ENCODE results near the gene GPR139. TPM values are rescaled to one million over a fixed set of nuclear protein-coding genes. Genes with fewer than 3 reads are reported as not detected.
A peak's percentile ranks its signal among the peaks of the same experiment; 100 is the strongest.

GPR139 gene
- total RNA-seq = 1 to 10 TPM in 1 of 2 donors, under 1 TPM in 1; 0.72 to 2.4 TPM
- polyA plus RNA-seq (ENCODE audit: insufficient read length in 2 of 2) = 1 to 10 TPM; 3.8 to 5.9 TPM
- long read RNA-seq, donor 1, partial matches to known transcripts = 0 of 1 reads
- long read RNA-seq, donor 1, other reads (novel, unspliced or antisense) = 0 of 1 reads
- long read RNA-seq, donor 2 = 0 reads
- long read RNA-seq, donor 3, partial matches to known transcripts = 0 of 3 reads
- long read RNA-seq, donor 3, other reads (novel, unspliced or antisense) = 0 of 3 reads
- long read RNA-seq, donor 4 = 0 reads

- Histone ChIP-seq H3K36me3 (ENCODE audit: control insufficient read depth, insufficient read depth, low read length) (no peaks in the 10 kb centered on the region), H3K4me1 (ENCODE audit: control insufficient read depth, insufficient read depth, low read length) (peaks cover 26% of the 10 kb centered on the region), H3K9me3 (ENCODE audit: control insufficient read depth, insufficient read depth, low read length) (peaks cover under 1% of the 10 kb centered on the region), H3K4me3 (ENCODE audit: low read depth, low read length) (peak within 1 kb of the TSS; percentile 22), H3K27ac (ENCODE audit: low read depth, low read length) (no peak within 1 kb of the TSS), H3K27me3 (ENCODE audit: control insufficient read depth, insufficient read depth, low read length) (peaks cover 28% of the 10 kb centered on the region)
- WGBS (ENCODE audit: insufficient coverage) = under 1% methylated on average over 67 of the region's 76 CpGs
- DNase-seq (ENCODE audit: low read depth in 4 of 6, low spot score in 6 of 6) = peak in 4 of 6 donors; percentile 42 to 95 (median 78)
These were observed at the start of gene GPR139 for GRCh38 chr16:20073203-20074098. Gene GPR139, minus strand, starts transcription at chr16:20073890. Its CDS starts 274 bp downstream, at chr16:20073616.

- H3K27ac ChIP-seq (ENCODE audit: low read depth, low read length) = no peak overlapping the region
- H3K4me1 ChIP-seq (ENCODE audit: control insufficient read depth, insufficient read depth, low read length) = no peaks in the 10 kb centered on the region
- H3K36me3 ChIP-seq (ENCODE audit: control insufficient read depth, insufficient read depth, low read length) = no peaks in the 10 kb centered on the region
- H3K9me3 ChIP-seq (ENCODE audit: control insufficient read depth, insufficient read depth, low read length) = no peaks in the 10 kb centered on the region
- peak in 3 of 6 donors; percentile 20 to 88 (median 76) for DNase-seq (ENCODE audit: low read depth in 4 of 6, low spot score in 6 of 6)
- no peak overlapping the region for H3K4me3 ChIP-seq (ENCODE audit: low read depth, low read length)
- H3K27me3 ChIP-seq (ENCODE audit: control insufficient read depth, insufficient read depth, low read length) = peaks cover 3% of the 10 kb centered on the region
- WGBS (ENCODE audit: insufficient coverage) = 49% methylated on average over 6 of the region's 8 CpGs
These were observed 48.3 kb upstream of the GPR139 start for GRCh38 chr16:20122011-20122410.

GRCh38 chr16:20114356-20114755 is 40.7 kb upstream of the GPR139 start:
- peak in 4 of 6 donors; percentile 13 to 66 (median 37) for DNase-seq (ENCODE audit: low read depth in 4 of 6, low spot score in 6 of 6)
- H3K9me3 ChIP-seq (ENCODE audit: control insufficient read depth, insufficient read depth, low read length) = no peaks in the 10 kb centered on the region
- WGBS (ENCODE audit: insufficient coverage) = 49% methylated on average over 6 of the region's 8 CpGs
- H3K36me3 ChIP-seq (ENCODE audit: control insufficient read depth, insufficient read depth, low read length) = no peaks in the 10 kb centered on the region
- H3K4me3 ChIP-seq (ENCODE audit: low read depth, low read length) = no peak overlapping the region
- H3K27me3 ChIP-seq (ENCODE audit: control insufficient read depth, insufficient read depth, low read length) = no peaks in the 10 kb centered on the region
- no peaks in the 10 kb centered on the region for H3K4me1 ChIP-seq (ENCODE audit: control insufficient read depth, insufficient read depth, low read length)
- no peak overlapping the region for H3K27ac ChIP-seq (ENCODE audit: low read depth, low read length)

DNA sequence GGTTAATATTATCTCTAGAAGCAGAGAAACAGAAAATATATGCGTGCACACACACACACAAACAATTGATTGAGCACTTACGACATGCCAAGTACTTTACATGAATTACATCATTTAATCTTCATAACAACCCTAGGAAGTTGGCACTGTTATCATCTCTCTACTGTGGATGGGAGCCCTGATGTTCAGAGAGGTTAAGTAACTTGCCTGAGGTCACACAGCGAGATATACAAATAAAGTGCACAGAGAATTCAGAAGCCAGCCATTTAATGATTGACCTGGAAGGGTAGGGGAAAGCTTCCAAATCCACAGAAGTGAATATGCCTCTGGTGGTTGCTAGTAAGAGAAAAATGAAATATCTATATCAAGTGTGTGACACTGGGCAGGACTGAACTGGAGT is 37.5 kb upstream of the GPR139 start:
- DNase-seq (ENCODE audit: low read depth in 4 of 6, low spot score in 6 of 6) = no peak
- no peaks in the 10 kb centered on the region for H3K27me3 ChIP-seq (ENCODE audit: control insufficient read depth, insufficient read depth, low read length)
- H3K27ac ChIP-seq (ENCODE audit: low read depth, low read length) = no peak overlapping the region
- no CpG with 5 or more reads among the region's 3 CpGs for WGBS (ENCODE audit: insufficient coverage)
- no peaks in the 10 kb centered on the region for H3K4me1 ChIP-seq (ENCODE audit: control insufficient read depth, insufficient read depth, low read length)
- no peaks in the 10 kb centered on the region for H3K9me3 ChIP-seq (ENCODE audit: control insufficient read depth, insufficient read depth, low read length)
- no peaks in the 10 kb centered on the region for H3K36me3 ChIP-seq (ENCODE audit: control insufficient read depth, insufficient read depth, low read length)
- no peak overlapping the region for H3K4me3 ChIP-seq (ENCODE audit: low read depth, low read length)

DNA sequence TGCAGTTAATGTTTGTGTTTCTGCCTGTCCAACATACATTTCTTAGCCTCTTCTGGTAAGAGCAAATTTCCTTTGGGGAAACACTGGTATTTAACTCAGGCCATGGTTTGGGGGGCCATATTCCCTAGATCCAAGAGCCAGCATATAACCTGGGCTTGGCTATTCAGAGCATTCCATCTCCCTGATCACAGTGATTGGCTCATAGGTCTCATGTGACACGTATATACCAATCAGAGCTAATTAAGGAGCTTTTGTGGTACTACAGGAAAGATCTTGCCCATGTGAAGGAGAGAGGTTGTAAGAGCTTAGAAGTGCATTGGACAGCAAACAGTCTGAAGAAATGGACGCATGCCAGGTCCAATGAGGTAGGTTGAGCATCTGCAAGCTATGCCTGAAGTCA is 33.4 kb upstream of the GPR139 start:
- DNase-seq (ENCODE audit: low read depth in 4 of 6, low spot score in 6 of 6) = no peak
- no peaks in the 10 kb centered on the region for H3K36me3 ChIP-seq (ENCODE audit: control insufficient read depth, insufficient read depth, low read length)
- H3K27me3 ChIP-seq (ENCODE audit: control insufficient read depth, insufficient read depth, low read length) = no peaks in the 10 kb centered on the region
- H3K27ac ChIP-seq (ENCODE audit: low read depth, low read length) = no peak overlapping the region
- H3K9me3 ChIP-seq (ENCODE audit: control insufficient read depth, insufficient read depth, low read length) = no peaks in the 10 kb centered on the region
- no peaks in the 10 kb centered on the region for H3K4me1 ChIP-seq (ENCODE audit: control insufficient read depth, insufficient read depth, low read length)
- 93% methylated on average over 2 of the region's 2 CpGs for WGBS (ENCODE audit: insufficient coverage)
- no peak overlapping the region for H3K4me3 ChIP-seq (ENCODE audit: low read depth, low read length)

DNA sequence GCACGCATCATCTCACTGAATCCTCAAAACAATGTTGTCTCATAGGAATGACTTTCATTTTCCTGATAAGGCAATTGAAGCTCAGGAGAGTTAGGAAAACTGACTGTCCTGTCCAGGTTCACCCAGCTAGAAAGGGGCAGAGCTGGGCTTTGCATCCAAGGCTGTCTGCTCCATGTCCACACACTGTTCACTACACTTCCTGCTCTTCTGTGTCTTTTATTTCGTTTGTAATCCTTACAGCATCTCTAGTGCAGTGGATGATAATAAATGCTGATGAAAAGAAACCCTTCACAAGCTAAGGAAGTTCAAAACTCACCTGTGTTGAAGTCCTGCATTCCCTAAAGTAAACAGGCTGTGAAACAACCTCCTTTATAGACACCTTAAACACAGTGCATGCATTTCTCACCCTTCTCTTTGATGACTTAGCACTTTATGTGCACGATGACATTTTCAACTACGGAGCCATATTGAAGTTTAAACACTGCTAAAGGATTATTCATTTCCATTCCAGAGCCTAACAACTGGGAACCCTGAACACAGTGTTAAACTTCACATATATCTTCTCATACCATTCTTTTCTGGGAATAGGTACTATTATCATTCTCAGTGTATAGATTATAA is 31.0 kb upstream of the GPR139 start:
- WGBS (ENCODE audit: insufficient coverage) = 92% methylated on average over 2 of the region's 4 CpGs
- H3K9me3 ChIP-seq (ENCODE audit: control insufficient read depth, insufficient read depth, low read length) = no peaks in the 10 kb centered on the region
- no peaks in the 10 kb centered on the region for H3K4me1 ChIP-seq (ENCODE audit: control insufficient read depth, insufficient read depth, low read length)

DNA sequence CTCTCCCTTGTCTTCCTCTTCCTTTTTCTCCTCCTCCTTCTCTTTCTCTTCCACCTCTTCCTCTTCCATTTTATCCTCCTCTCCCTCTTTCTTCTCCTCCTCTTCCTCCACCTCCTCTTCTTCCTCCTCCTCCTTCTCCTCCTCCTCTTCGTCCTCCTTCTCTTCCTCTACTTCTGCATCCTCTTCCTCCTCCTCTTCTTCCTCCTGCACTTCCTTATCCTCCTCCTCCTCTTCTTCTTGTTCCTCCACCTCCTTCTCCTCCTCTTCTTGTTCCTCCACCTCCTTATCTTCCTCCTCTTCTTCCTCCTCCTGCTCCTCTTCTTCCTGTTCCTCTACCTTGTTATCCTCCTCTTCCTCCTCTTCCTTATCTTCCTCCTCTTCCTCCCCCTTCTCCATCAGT is 28.8 kb upstream of the GPR139 start:
- Histone ChIP-seq H3K27me3 (ENCODE audit: control insufficient read depth, insufficient read depth, low read length) (no peaks in the 10 kb centered on the region), H3K4me3 (ENCODE audit: low read depth, low read length) (no peak overlapping the region), H3K36me3 (ENCODE audit: control insufficient read depth, insufficient read depth, low read length) (no peaks in the 10 kb centered on the region), H3K27ac (ENCODE audit: low read depth, low read length) (no peak overlapping the region), H3K4me1 (ENCODE audit: control insufficient read depth, insufficient read depth, low read length) (no peaks in the 10 kb centered on the region), H3K9me3 (ENCODE audit: control insufficient read depth, insufficient read depth, low read length) (no peaks in the 10 kb centered on the region)
- WGBS (ENCODE audit: insufficient coverage) = 90% methylated on average over 1 of the region's 1 CpG
- DNase-seq (ENCODE audit: low read depth in 4 of 6, low spot score in 6 of 6) = no peak

More for the DNA sequence above, 31.0 kb upstream of the GPR139 start:
- H3K4me3 ChIP-seq (ENCODE audit: low read depth, low read length) = no peak overlapping the region
- DNase-seq (ENCODE audit: low read depth in 4 of 6, low spot score in 6 of 6) = no peak
- no peaks in the 10 kb centered on the region for H3K36me3 ChIP-seq (ENCODE audit: control insufficient read depth, insufficient read depth, low read length)
- no peak overlapping the region for H3K27ac ChIP-seq (ENCODE audit: low read depth, low read length)
- H3K27me3 ChIP-seq (ENCODE audit: control insufficient read depth, insufficient read depth, low read length) = no peaks in the 10 kb centered on the region

DNA sequence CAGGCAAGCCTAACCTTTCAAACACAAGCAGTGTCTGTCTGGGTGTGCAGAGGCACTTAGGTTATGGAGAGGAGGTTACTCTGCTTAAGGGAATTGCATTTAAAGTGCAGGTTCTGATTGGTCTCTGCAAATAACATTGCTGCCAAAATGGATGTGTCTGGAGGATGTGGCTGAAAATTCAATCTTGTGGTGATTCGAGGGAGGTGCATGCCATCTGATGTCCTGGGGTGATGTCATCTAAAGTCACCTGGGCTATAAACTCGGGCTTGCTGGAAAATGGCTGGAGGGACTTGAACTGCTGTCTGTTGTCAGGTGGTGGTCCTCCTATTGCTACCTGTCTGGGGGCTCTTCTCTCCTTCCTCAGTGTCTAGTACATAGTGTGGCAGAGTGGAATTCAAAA is 28.3 kb upstream of the GPR139 start:
- no peak overlapping the region for H3K4me3 ChIP-seq (ENCODE audit: low read depth, low read length)
- no peaks in the 10 kb centered on the region for H3K9me3 ChIP-seq (ENCODE audit: control insufficient read depth, insufficient read depth, low read length)
- H3K27ac ChIP-seq (ENCODE audit: low read depth, low read length) = no peak overlapping the region
- no CpG with 5 or more reads among the region's 2 CpGs for WGBS (ENCODE audit: insufficient coverage)
- no peaks in the 10 kb centered on the region for H3K4me1 ChIP-seq (ENCODE audit: control insufficient read depth, insufficient read depth, low read length)
- no peaks in the 10 kb centered on the region for H3K36me3 ChIP-seq (ENCODE audit: control insufficient read depth, insufficient read depth, low read length)
- no peaks in the 10 kb centered on the region for H3K27me3 ChIP-seq (ENCODE audit: control insufficient read depth, insufficient read depth, low read length)
- DNase-seq (ENCODE audit: low read depth in 4 of 6, low spot score in 6 of 6) = no peak

- peak in 1 of 6 donors; percentile 39 for DNase-seq (ENCODE audit: low read depth in 4 of 6, low spot score in 6 of 6)
- Histone ChIP-seq H3K4me3 (ENCODE audit: low read depth, low read length) (no peak overlapping the region), H3K36me3 (ENCODE audit: control insufficient read depth, insufficient read depth, low read length) (no peaks in the 10 kb centered on the region), H3K27ac (ENCODE audit: low read depth, low read length) (no peak overlapping the region), H3K27me3 (ENCODE audit: control insufficient read depth, insufficient read depth, low read length) (no peaks in the 10 kb centered on the region), H3K9me3 (ENCODE audit: control insufficient read depth, insufficient read depth, low read length) (no peaks in the 10 kb centered on the region), H3K4me1 (ENCODE audit: control insufficient read depth, insufficient read depth, low read length) (no peaks in the 10 kb centered on the region)
- WGBS (ENCODE audit: insufficient coverage) = 20% methylated on average over 1 of the region's 4 CpGs
These were observed 25.7 kb upstream of the GPR139 start for GRCh38 chr16:20099375-20099774.

All from spinal cord (tissue), 10 donors.